ENCODE data around the gene HNRNPUL1. TPM values are rescaled to one million over a fixed set of nuclear protein-coding genes. Genes with fewer than 3 reads are reported as not detected.
A peak's percentile ranks its signal among the peaks of the same experiment; 100 is the strongest.

HNRNPUL1 gene
- total and polyA plus RNA-seq, 9 of the 15 experiments (the other 6 are each of a cell fraction or from before 2014, with no cell fraction given) = 7.3 to 211 (median 85.0) TPM

DNA sequence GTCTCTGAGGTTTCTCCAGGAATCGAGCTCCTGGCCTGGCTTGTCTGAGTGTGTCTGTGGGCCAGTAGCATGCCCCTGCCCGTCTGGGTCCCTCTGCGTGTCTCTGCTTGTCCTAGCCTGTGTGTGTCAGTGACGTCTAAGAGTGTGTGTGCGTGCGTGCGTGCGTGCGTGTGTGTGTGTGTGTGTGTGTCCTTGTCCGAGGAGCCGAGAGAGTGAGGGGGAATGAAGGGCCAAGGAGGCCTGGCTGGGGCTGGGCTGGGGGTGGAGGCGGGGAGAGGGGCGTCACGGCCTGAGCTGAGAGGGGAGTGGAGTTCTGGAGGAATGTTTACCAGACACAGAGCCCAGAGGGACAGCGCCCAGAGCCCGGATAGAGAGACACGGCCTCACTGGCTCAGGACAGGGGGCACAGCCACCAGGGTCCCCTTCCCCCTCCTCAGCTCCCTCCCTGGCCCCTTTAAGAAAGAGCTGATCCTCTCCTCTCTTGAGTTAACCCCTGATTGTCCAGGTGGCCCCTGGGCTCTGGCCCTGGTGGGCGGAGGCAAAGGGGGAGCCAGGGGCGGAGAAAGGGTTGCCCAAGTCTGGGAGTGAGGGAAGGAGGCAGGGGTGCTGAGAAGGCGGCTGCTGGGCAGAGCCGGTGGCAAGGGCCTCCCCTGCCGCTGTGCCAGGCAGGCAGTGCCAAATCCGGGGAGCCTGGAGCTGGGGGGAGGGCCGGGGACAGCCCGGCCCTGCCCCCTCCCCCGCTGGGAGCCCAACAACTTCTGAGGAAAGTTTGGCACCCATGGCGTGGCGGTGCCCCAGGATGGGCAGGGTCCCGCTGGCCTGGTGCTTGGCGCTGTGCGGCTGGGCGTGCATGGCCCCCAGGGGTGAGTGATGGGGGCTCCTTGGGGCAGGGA lies 45.3 kb upstream of the HNRNPUL1 start, which contains the start of gene AXL (continued):
- TF ChIP-seq AFF1 (IDR thresholded peaks at IDR 0.05; ENCODE audit: low read depth in 1 of 2, partially characterized antibody in 2 of 2) (no peak), ADNP (tag; IDR thresholded peaks at IDR 0.05) (0 out of 2 replicates have a peak, but pooled peaks have one; percentile 53)

All from K562 (cell line).